ENCODE data around the gene PTPRD.

The PTPRD gene

DNA sequence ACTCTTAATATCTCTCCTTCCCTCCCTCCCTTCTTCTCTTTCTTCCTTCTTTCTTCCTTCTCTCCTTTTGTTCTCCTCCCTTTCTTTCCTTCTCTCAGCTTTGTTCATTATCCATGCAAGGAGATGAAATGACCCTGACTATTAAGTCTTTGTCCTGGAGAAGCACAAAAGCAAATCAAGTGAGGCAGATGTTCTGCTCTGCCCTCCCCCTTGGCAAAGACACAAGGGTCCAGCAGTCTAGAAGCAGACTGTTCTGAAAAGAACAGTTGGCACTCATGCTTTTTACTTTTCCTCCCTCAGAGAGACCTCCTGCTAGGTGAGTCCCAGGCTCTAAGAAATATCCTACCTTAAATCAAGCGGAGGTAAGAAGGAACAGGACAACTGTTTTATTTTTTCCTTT lies 1745.7 kb downstream of the PTPRD start:
- Histone ChIP-seq H3K36me3 (ENCODE audit: low read length) (no peaks in the 10 kb centered on the region), H2AFZ (ENCODE audit: low read depth, low read length, severe bottlenecking) (no peak overlapping the region), H3K4me3 (ENCODE audit: insufficient read depth, low read length, poor library complexity, severe bottlenecking) (no peak overlapping the region), H3K4me2 (ENCODE audit: low read depth, low read length, poor library complexity, severe bottlenecking) (no peak overlapping the region), H3K27me3 (ENCODE audit: low read length) (no peaks in the 10 kb centered on the region), H3K9ac (ENCODE audit: low read length) (no peak overlapping the region), H3F3A (ENCODE audit: insufficient read depth) (no peaks in the 10 kb centered on the region), H3K27ac (ENCODE audit: low read depth, low read length) (no peak overlapping the region), H4K20me1 (ENCODE audit: low read depth, low read length) (no peaks in the 10 kb centered on the region), H3K9me2 (replicated peaks; ENCODE audit: insufficient read depth, low read length) (0 out of 2 replicates have a peak, but pooled peaks cover 3% of the 10 kb centered on the region), H3K9me3 (ENCODE audit: insufficient read depth, low read length) (no peaks in the 10 kb centered on the region), H3K79me2 (ENCODE audit: insufficient read depth, low read length) (no peaks in the 10 kb centered on the region)
- TF ChIP-seq, protein P1, sequence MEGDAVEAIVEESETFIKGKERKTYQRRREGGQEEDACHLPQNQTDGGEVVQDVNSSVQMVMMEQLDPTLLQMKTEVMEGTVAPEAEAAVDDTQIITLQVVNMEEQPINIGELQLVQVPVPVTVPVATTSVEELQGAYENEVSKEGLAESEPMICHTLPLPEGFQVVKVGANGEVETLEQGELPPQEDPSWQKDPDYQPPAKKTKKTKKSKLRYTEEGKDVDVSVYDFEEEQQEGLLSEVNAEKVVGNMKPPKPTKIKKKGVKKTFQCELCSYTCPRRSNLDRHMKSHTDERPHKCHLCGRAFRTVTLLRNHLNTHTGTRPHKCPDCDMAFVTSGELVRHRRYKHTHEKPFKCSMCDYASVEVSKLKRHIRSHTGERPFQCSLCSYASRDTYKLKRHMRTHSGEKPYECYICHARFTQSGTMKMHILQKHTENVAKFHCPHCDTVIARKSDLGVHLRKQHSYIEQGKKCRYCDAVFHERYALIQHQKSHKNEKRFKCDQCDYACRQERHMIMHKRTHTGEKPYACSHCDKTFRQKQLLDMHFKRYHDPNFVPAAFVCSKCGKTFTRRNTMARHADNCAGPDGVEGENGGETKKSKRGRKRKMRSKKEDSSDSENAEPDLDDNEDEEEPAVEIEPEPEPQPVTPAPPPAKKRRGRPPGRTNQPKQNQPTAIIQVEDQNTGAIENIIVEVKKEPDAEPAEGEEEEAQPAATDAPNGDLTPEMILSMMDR (IDR thresholded peaks at IDR 0.05; ENCODE audit: insufficient read depth, low read length, poor library complexity, severe bottlenecking): no peak
- no peak for TF ChIP-seq EZH2phosphoT487 (conservative IDR thresholded peaks at IDR 0.05; ENCODE audit: low read length)

DNA sequence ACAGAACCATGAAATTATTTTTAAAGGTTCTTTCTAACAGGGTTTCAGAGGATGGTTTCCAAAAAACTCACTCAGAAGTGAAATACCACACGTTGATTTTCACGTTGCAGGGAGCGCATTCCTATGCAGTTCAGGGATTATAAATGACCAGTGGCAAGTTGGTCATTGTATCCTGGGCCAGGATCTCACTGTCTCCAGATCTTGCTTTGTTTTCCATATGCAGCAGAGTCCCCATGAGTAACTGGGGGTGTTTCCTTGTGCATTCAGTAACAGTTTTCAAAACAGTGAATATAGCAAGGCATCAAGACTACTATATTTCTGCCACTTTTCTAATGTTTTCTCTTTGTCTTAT lies 1748.3 kb downstream of the PTPRD start:
- H4K20me1 ChIP-seq (ENCODE audit: low read depth, low read length): no peaks in the 10 kb centered on the region
- no peaks in the 10 kb centered on the region for H3K36me3 ChIP-seq (ENCODE audit: low read length)
- no peak overlapping the region for H3K27ac ChIP-seq (ENCODE audit: low read depth, low read length)
- H3K9me2 ChIP-seq (replicated peaks; ENCODE audit: insufficient read depth, low read length): 0 out of 2 replicates have a peak, but pooled peaks cover 3% of the 10 kb centered on the region
- no peak overlapping the region for H2AFZ ChIP-seq (ENCODE audit: low read depth, low read length, severe bottlenecking)
- no peak overlapping the region for H3K4me2 ChIP-seq (ENCODE audit: low read depth, low read length, poor library complexity, severe bottlenecking)
- no peak overlapping the region for H3K4me3 ChIP-seq (ENCODE audit: insufficient read depth, low read length, poor library complexity, severe bottlenecking)
- TF ChIP-seq, protein P1 (IDR thresholded peaks at IDR 0.05; ENCODE audit: insufficient read depth, low read length, poor library complexity, severe bottlenecking): no peak
- no peak for TF ChIP-seq EZH2phosphoT487 (conservative IDR thresholded peaks at IDR 0.05; ENCODE audit: low read length)
- no peaks in the 10 kb centered on the region for H3F3A ChIP-seq (ENCODE audit: insufficient read depth)
- no peaks in the 10 kb centered on the region for H3K27me3 ChIP-seq (ENCODE audit: low read length)
- no peaks in the 10 kb centered on the region for H3K9me3 ChIP-seq (ENCODE audit: insufficient read depth, low read length)
- H3K9ac ChIP-seq (ENCODE audit: low read length): no peak overlapping the region
- no peaks in the 10 kb centered on the region for H3K79me2 ChIP-seq (ENCODE audit: insufficient read depth, low read length)

DNA sequence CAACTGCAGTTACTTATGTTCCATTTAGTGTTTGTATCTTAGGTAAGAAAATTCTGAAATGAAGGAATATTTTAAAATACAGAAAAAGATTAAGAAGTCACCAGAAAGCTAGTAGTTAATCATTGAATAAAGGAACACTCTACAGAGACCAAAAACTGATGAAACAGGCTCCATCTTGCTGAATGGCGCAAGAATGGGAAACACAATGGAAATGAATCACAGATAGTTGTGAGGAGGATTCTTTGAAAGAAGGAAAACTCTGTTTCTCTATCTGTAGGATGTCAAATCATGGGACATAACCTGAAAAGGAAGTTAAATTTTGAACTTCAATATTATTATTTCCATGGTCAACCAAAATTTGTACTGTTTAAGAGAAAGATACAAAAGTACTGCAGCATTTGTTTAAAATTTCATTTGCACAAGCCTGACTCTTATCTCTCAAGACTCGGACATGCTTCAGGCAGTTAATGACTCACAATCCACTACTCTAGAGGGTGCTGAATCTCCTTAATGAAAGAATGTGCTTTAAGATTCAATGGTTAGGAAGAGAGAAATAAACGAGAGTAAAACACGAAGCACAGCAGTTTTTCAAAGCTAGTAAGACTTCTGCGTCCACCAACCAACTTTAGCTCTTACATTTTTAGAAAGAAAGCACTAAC lies 1748.8 kb downstream of the PTPRD start:
- TF ChIP-seq EZH2phosphoT487 (conservative IDR thresholded peaks at IDR 0.05; ENCODE audit: low read length): no peak
- TF ChIP-seq, protein P1 (IDR thresholded peaks at IDR 0.05; ENCODE audit: insufficient read depth, low read length, poor library complexity, severe bottlenecking): no peak
- no peaks in the 10 kb centered on the region for H3K9me3 ChIP-seq (ENCODE audit: insufficient read depth, low read length)
- H3K27me3 ChIP-seq (ENCODE audit: low read length): no peaks in the 10 kb centered on the region

More for the DNA sequence above, 1748.8 kb downstream of the PTPRD start:
- Histone ChIP-seq H3K9me2 (replicated peaks; ENCODE audit: insufficient read depth, low read length) (0 out of 2 replicates have a peak, but pooled peaks cover 3% of the 10 kb centered on the region), H3F3A (ENCODE audit: insufficient read depth) (no peaks in the 10 kb centered on the region), H3K4me2 (ENCODE audit: low read depth, low read length, poor library complexity, severe bottlenecking) (no peak overlapping the region), H4K20me1 (ENCODE audit: low read depth, low read length) (no peaks in the 10 kb centered on the region), H3K79me2 (ENCODE audit: insufficient read depth, low read length) (no peaks in the 10 kb centered on the region), H2AFZ (ENCODE audit: low read depth, low read length, severe bottlenecking) (no peak overlapping the region), H3K4me3 (ENCODE audit: insufficient read depth, low read length, poor library complexity, severe bottlenecking) (no peak overlapping the region), H3K9ac (ENCODE audit: low read length) (no peak overlapping the region), H3K36me3 (ENCODE audit: low read length) (no peaks in the 10 kb centered on the region), H3K27ac (ENCODE audit: low read depth, low read length) (no peak overlapping the region)
